ENCODE data around the gene SIDT2. TPM values are rescaled to one million over a fixed set of nuclear protein-coding genes. Genes with fewer than 3 reads are reported as not detected.

Gene SIDT2
- total RNA-seq, 1 experiment from 2014 or later: 47.6 TPM

DNA sequence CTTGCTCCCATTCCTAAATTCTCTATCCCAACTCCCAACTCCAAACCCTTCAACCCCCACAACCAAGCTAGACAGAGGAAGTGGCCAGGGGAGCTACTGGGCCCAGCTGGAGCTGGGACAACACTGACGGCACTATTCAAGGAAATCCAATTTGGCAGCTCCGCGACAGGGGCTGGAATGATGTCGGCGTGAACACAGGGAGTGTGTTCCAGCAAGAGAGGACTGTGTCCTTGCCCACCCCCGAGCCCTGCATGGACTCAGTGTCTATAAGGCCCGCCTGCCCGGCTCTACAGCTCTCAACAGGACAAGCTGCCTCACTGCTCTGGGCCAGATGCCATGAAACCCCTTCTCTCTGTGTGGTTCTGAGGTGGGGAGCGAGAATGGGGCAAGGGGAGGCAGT, 42.0 kb downstream of the SIDT2 start:
- TF ChIP-seq, protein P1, sequence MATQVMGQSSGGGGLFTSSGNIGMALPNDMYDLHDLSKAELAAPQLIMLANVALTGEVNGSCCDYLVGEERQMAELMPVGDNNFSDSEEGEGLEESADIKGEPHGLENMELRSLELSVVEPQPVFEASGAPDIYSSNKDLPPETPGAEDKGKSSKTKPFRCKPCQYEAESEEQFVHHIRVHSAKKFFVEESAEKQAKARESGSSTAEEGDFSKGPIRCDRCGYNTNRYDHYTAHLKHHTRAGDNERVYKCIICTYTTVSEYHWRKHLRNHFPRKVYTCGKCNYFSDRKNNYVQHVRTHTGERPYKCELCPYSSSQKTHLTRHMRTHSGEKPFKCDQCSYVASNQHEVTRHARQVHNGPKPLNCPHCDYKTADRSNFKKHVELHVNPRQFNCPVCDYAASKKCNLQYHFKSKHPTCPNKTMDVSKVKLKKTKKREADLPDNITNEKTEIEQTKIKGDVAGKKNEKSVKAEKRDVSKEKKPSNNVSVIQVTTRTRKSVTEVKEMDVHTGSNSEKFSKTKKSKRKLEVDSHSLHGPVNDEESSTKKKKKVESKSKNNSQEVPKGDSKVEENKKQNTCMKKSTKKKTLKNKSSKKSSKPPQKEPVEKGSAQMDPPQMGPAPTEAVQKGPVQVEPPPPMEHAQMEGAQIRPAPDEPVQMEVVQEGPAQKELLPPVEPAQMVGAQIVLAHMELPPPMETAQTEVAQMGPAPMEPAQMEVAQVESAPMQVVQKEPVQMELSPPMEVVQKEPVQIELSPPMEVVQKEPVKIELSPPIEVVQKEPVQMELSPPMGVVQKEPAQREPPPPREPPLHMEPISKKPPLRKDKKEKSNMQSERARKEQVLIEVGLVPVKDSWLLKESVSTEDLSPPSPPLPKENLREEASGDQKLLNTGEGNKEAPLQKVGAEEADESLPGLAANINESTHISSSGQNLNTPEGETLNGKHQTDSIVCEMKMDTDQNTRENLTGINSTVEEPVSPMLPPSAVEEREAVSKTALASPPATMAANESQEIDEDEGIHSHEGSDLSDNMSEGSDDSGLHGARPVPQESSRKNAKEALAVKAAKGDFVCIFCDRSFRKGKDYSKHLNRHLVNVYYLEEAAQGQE (IDR thresholded peaks at IDR 0.05; ENCODE audit: insufficient read depth in 1 of 2, low read depth in 2 of 2, low read length in 1 of 2): no peak
- TF ChIP-seq TCF7L2 (IDR thresholded peaks at IDR 0.05; ENCODE audit: low read depth, low read length) (no peak), SIN3A (IDR thresholded peaks at IDR 0.05; ENCODE audit: borderline replicate concordance, insufficient read depth, low read depth, low read length) (no peak), POLR2AphosphoS5 (IDR thresholded peaks at IDR 0.05; ENCODE audit: low read depth, low read length) (no peak)
- TF ChIP-seq, protein P2, sequence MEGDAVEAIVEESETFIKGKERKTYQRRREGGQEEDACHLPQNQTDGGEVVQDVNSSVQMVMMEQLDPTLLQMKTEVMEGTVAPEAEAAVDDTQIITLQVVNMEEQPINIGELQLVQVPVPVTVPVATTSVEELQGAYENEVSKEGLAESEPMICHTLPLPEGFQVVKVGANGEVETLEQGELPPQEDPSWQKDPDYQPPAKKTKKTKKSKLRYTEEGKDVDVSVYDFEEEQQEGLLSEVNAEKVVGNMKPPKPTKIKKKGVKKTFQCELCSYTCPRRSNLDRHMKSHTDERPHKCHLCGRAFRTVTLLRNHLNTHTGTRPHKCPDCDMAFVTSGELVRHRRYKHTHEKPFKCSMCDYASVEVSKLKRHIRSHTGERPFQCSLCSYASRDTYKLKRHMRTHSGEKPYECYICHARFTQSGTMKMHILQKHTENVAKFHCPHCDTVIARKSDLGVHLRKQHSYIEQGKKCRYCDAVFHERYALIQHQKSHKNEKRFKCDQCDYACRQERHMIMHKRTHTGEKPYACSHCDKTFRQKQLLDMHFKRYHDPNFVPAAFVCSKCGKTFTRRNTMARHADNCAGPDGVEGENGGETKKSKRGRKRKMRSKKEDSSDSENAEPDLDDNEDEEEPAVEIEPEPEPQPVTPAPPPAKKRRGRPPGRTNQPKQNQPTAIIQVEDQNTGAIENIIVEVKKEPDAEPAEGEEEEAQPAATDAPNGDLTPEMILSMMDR (IDR thresholded peaks at IDR 0.05): no peak
- intact Hi-C loops (cut with micrococcal nuclease; ENCODE audit: unreplicated experiment): loop anchor here (10.0 kb wide), 2 partner anchors 46 to 336 kb away; partner anchors contain the start of gene SIDT2
- Histone ChIP-seq H3K27ac (ENCODE audit: low read length) (no peak overlapping the region), H3K4me1 (ENCODE audit: control insufficient read depth, insufficient read depth, low read length) (no peaks in the 10 kb centered on the region), H3K9me3 (ENCODE audit: control insufficient read depth, insufficient read depth, low read depth, low read length) (no peaks in the 10 kb centered on the region), H3K36me3 (ENCODE audit: control insufficient read depth, insufficient read depth, low read length) (0 out of 2 replicates have a peak, but pooled peaks cover 2% of the 10 kb centered on the region), H3K27me3 (ENCODE audit: control insufficient read depth, insufficient read depth, low read length) (no peaks in the 10 kb centered on the region), H3K4me3 (ENCODE audit: low read depth in 2 of 2, low read length in 2 of 2) (no peak overlapping the region)
- ChIA-PET POLR2A (interaction anchor here (0.6 to 0.7 kb wide), 2 partner anchors 371 to 562 kb away, joined by 3 read pairs; no protein-coding TSS in a partner anchor), CTCF (no interaction called here)
- ATAC-seq (no peak), DNase-seq (ENCODE audit: low read depth, low spot score) (no peak)
- in situ Hi-C loops (cut with HindIII; ENCODE audit: low pct_unique_long_range_greater_than_20kb, low sequenced_read_pairs): no loop called here
- BruUV-seq (replicated peaks): no TSS peak

DNA sequence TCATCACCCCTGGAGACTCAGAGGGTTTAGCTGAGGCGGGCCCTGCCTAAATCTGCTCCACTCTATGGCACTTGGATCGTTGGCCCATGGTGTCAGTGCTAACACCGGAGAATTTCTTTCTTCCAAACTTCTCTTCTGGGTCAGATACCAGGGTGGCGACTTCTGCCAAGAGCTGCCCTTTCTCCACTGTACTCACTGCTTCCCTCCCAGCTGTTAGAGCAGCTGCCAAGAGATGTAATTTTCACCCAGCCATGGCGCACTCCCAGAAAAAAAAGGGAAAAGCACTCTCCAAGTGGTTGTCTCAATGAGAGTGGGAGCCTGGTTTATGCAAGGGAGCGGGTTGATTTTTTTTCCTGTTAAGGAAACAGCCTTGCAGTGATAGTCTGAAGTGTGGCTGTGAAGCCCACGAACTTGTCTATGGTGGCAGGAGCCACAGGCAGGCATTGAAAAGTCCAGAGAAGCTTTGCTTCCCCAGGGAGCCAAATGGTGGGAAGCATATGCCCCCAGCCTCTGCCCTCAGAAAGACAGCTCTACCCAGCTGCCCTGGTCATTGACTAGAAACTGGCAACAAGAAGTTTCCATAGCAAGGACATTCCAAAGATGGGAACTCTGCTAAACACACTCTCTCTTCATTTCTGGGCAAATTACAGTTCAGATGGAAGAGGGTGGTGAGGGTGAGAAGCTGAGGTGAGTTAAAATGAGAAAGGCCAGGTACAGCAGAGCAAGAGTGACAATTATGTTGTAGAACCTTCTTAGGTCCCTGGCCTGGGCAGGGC, 42.6 kb downstream of the SIDT2 start:
- DNase-seq (ENCODE audit: low read depth, low spot score) (no peak), ATAC-seq (no peak)
- TF ChIP-seq, protein P2 (IDR thresholded peaks at IDR 0.05): no peak
- TF ChIP-seq SIN3A (IDR thresholded peaks at IDR 0.05; ENCODE audit: borderline replicate concordance, insufficient read depth, low read depth, low read length): no peak
- TF ChIP-seq POLR2AphosphoS5 (IDR thresholded peaks at IDR 0.05; ENCODE audit: low read depth, low read length): no peak
- no peak for TF ChIP-seq TCF7L2 (IDR thresholded peaks at IDR 0.05; ENCODE audit: low read depth, low read length)
- TF ChIP-seq, protein P1 (IDR thresholded peaks at IDR 0.05; ENCODE audit: insufficient read depth in 1 of 2, low read depth in 2 of 2, low read length in 1 of 2): no peak
- intact Hi-C loops (cut with micrococcal nuclease; ENCODE audit: unreplicated experiment): loop anchor here (10.0 kb wide), 2 partner anchors 46 to 336 kb away; partner anchors contain the start of gene SIDT2
- in situ Hi-C loops (cut with HindIII; ENCODE audit: low pct_unique_long_range_greater_than_20kb, low sequenced_read_pairs): no loop called here
- Histone ChIP-seq H3K36me3 (ENCODE audit: control insufficient read depth, insufficient read depth, low read length) (0 out of 2 replicates have a peak, but pooled peaks cover 2% of the 10 kb centered on the region), H3K27me3 (ENCODE audit: control insufficient read depth, insufficient read depth, low read length) (no peaks in the 10 kb centered on the region), H3K4me1 (ENCODE audit: control insufficient read depth, insufficient read depth, low read length) (no peaks in the 10 kb centered on the region), H3K9me3 (ENCODE audit: control insufficient read depth, insufficient read depth, low read depth, low read length) (no peaks in the 10 kb centered on the region), H3K27ac (ENCODE audit: low read length) (no peak overlapping the region), H3K4me3 (ENCODE audit: low read depth in 2 of 2, low read length in 2 of 2) (no peak overlapping the region)
- CTCF ChIA-PET: no interaction called here
- no TSS peak for BruUV-seq (replicated peaks)
- POLR2A ChIA-PET: interaction anchor here (0.6 kb wide), 1 partner anchor 372 kb away, joined by 3 read pairs; no protein-coding TSS in a partner anchor

All from Panc1 (cell line).